CD4-positive, alpha-beta T cell treated with Interleukin-17A for 1 hour (primary cell): ENCODE data around the gene KCNIP1.

Experiments
- DNase-seq: peaks from one replicate; pipeline ENCODE4 v3.0.0-alpha.2; 2020

The KCNIP1 gene

DNA sequence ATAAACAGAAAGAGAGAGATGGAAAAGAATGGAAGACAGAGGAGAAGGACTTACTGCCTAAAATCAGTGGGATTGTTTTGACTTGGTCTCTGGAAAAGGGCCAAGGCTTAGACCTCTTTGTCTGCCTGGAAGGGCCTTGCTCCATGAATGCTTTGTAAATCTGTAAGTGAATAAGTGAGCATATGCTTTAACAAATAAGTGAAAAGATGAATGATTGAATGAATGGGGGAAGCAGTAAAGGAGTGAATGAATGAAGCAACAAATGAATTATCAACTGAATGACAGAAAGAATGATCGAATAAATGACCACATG is 5.5 kb downstream of the KCNIP1 start:
- DNase-seq = no peak

DNA sequence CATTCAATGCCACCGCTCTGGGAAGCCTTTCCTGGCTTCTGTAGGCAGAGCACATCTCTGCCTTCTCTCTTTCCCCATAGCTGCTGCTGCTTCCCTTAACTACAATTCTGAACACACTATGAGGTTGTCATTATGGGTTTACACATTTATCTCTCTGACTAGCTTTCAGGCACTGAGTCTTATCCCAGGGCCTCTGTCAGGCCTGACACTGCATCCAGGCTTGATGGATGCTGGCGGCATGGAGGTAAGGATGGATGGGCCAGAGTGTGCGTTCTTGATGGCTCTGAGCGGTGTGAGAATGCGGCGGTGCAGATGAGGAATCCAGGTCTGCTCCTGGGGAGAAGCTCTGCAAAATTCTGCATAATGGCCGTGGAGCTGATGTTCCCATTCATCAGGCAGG is 6.3 kb downstream of the KCNIP1 start:
- DNase-seq = no peak

DNA sequence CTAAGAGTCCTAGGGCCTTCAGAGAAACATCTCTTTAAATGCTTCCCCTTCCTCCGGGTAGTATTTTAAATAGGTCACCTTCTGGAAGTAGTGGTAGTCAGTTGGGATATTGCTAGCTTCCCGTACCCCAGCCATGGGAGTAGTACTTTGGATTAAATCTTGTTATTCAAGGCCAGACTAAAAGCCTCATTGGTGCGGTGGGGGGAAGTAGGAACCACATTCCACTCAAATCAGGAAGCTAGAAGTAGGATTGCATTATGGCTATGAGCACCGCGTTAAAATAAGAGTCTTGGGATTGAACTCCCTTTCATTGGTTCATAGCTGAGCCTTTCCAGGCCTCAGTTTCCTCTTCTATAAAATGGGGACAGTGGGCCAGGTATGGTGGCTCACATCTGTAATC is 6.7 kb downstream of the KCNIP1 start:
- no peak for DNase-seq

DNA sequence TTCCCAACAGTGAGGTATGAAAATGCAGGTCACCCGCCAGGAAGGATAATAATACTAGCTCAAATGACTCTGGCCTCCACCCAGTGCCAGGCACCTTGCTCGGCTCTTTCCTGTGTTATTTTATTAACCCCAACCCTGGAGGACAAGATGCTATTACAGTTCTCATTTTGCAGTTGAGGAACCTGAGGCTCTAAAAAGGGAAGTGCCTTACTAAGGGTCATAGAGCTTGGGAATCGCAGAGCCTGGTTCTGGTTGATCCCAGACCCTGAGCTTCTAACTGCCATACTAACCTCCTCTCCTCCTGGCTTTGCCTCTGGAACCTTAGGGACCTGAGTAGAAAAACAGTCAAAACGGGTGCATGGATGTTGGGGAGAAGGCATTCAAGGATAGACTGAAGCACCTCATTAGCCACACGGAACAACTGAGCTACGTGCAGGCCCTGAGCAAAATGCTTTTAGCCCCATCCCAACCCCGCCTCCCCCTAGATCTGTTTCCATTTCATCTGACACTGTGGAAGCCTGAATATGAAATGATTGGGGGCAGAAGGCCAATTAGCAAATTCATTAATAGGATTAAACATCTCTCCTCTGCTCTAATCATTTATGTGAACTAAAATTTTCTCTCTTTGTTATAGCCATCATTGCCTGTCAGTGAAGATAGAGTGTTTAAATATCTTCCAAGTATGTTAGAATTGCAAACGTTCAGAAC is 7.9 kb downstream of the KCNIP1 start:
- no peak for DNase-seq

DNA sequence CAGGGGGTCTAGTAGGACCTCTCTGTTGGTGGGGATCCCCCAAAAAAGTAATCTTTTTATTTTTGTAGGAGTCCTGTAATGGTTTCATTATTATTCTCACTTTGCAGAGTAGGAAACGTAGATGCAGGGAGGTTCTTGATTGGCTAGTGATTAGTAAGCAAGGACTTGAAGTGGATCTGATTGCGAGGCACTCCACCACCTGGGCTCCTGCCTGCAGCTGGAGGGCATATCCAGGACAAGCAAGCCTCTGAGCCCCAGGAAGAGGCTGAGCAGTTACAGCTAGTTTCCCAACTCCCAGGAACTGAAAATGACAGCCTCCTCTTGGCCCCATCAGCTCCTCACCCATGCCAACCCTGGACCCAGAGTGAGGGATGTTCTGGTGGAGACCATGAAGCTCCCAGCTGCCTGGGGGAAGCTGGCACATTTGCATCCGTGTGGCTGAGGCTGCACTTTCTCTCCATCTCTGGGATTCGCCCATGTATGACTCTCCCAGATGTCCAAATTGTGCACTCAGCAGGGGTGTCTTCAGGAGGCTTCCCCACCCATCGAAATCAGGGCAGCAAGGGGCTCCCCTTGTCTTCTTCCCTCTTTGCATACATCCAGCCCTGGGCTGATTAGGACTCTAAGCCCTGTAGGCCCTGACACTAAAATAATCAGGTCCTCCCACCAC is 10.2 kb downstream of the KCNIP1 start:
- no peak for DNase-seq

DNA sequence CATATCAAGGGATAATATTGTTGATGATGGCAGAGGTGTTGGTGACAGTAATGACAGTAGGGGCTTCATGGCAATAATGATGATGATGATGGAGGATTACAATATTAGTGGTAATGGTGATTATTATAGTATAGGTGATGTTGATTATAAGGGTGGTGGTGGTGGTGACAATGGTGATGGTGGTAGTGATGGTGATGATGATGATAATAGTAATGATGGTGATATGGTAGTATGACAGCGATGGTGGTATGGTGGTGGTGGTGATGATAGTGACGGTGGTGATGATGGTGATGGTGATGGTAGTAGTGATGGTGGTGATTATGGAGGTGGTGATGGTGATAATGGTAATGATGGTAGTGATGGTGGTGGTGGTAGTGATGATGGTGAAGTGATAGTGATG is 13.6 kb downstream of the KCNIP1 start:
- DNase-seq = no peak

DNA sequence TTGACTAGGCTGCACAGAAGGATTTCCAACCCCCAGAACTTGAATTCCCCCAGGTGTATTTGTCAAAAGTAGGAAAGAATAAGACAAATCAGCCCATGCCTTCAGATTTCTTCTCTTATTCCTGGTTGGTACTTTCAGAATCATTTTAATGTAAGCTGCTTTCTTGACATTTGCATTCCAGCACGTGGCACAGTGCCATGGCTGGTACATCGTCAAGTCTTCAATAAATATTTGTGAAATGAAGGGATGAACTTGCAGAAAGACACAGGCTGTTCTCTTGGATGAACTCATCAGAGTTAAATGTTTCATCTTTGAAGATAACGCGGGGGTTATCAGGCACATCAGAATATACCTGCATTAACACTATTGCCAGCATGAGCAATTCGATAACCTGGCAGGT is 14.5 kb downstream of the KCNIP1 start:
- no peak for DNase-seq

DNA sequence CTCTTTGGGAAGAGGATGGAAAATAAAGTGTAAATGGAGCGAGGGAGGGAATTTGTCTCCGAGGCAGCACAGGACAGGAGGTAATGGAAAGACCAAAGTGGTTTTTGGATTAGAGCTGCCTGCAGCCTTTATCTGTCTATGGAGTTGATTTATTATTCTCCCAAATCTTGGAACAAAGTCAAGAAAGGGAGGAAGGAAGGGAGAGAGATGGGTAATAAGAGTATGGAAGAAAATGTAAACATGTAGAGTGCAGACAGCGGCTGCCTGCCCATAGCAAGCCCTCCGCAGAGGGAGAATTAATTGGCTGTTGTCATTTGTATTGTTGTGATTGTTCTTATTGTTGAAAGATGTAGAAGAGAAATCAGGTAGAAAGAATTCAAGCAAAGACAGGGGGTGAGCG is 15.7 kb downstream of the KCNIP1 start:
- no peak for DNase-seq

DNA sequence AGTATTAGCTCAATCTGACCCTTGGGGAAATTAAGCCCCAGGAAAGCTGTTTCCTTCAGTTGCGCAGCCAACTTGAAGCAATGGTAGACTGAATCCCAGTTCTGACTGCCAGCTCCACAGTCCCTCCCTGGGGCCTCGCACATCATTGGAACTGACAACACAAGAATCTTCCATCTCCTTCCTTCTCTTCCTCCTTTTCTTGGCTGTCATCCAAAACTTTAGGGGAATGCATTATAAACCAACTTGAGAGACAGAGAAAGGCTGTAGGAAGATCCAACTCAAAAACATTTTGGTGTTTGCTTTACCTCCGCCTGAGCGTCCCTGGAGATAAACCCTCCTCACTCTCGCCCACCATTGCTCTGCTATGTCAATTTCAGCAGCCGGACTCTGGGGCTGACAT is 16.6 kb downstream of the KCNIP1 start:
- DNase-seq = no peak

DNA sequence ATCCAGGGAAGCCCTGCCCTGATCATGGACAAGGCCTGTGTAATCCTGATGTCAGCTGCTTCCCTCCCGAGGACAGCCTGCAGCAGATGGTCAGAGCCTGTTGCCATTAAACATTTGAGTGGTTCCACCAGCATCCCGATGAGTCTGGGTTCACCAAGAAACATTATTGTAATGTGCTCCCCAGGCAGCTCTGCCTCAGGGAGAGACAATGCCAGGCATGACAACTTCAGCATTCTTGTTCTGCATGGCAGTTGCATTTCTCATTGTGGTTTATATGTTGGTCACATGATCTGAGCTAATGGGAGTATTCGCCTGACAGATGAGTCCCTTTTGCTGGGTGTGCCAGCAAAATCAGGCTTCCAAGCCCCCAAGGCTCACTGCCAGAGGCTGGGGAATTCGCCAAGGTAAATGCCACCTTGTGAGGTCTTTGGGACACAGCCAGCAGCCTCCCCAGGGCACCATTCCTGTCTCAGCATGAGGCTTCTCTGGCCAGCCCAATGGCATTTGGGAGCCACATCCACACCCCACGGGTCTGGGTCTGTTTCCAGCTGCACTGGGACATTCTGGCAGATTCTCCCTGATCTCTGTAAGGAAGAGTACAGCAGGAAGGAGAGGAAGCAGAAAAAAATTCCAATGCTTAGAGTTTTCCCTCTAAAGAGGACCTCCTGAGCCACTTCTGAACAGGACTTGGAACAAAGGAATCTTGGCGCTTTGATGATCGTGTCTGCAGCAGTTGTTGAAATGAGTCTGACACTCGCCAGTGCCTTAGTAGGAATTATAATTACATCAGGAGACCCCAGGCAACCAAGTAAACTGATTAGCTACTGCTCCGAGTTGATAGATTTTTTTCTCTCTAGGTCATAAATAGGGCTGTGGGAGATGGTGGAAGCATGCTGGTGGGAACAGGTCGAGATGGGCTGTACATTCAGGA is 18.7 kb downstream of the KCNIP1 start:
- DNase-seq = no peak

DNA sequence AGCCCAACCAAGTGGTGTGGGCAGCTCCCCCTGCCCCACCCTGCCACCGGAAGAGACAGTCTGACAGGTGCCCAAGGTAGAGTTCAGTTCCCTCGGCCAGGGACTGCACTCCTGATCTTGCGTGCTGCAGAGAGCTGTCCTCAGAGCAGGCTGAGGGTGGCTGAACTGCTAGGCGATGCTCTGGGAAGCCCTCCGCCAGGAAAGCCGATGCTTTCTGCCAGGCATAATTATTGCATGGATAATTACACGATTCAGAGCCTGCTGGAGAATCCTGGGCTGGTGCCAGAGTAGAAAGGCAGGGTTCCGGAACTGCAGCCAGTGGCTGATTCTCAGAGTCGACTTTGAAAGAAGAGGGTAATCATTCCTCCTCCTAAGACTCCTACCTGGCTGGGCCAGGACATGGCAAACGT is 19.3 kb downstream of the KCNIP1 start:
- DNase-seq = no peak

DNA sequence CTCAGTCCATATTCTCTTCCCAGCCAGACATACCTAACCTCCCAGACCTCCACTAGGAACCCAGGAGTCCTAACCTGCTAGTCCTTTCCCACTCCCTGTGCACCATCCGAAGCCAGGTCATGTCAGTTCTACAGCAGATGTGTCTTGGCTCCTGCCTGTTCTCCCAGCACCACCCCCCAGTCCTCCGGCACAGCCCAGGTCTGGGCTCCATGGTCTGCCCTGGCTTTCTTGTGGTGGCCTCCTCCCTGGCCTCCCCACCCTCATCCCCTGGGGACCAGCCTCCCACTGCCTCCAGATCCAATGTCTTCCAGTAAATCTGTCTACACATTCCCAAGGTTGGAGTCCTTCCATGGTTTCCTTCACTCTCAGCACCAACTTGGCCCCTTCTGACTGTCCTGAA is 20.0 kb downstream of the KCNIP1 start:
- DNase-seq = no peak

DNA sequence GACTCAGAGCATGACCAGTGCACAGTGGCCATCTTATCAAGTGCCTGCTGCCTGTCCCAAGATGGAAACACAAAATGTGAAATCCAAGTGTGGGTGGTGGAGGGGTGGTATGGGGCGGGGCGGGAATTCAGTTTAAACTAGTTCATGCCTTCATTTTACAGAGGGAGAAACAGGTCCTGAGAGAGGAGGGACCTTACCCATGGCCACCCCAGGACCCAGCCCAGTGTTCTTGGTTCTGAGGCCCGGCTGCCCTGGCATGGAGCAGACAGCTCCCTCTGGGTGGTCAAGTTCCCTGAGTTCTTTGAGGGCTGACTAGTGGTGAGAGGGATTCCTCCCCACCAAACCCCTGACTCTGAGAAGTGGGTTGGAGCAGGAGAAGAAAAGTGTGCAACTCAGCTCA is 20.8 kb downstream of the KCNIP1 start:
- DNase-seq = no peak

DNA sequence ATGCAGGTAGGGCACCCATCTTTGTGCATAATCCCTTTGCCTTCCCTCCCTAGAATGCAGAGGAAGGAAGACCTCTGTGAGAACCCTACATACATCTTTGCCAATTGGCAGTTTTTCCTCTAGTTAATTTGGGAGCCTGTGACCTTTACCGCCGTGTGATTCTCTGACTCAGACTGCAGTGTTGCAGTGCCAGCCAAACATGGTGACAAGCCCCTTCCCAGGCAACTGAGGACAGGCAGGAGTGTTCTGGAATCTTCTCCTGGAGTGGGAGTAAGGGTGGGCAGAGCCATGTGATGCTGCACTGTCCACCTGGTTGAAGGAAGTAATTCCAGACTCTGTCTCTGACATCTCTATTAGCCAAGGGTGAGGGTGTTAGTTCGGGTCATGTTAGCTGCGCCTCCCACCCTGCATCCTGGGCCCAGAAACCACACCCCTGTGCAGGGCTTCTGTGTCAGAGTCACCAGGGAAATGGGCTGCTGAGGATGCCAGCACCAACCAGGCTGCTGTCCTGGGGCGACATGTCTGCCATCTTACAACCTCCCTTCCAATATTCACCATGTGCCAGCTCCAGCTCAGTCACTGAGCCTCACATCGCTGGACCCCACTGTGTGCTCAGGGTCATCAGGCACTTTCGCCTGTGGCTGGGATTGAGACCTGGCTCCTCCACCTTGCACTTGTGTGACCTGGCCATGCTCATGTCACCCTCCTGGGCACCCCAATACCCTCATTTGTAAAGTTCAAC is 21.8 kb downstream of the KCNIP1 start:
- no peak for DNase-seq

DNA sequence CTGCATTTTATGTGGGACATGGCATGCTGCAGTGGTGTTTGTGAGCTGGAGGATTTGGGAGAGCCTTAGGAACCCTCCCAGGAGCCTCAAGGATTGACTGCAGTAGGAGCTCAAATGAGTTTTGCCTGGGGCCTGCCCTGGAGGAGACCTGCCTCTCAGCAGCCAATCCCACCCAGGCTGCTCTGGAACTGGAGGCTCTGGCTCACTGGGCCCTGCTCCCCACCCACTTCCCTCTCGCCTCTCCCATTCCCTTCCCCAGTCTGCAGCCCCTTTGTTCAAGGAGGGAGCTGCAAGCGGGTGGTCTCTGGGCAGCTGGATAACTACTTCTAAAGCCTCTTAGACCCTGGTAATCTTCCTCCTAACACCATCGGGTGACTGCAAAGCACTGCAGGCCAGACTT is 24.2 kb downstream of the KCNIP1 start:
- DNase-seq = no peak

DNA sequence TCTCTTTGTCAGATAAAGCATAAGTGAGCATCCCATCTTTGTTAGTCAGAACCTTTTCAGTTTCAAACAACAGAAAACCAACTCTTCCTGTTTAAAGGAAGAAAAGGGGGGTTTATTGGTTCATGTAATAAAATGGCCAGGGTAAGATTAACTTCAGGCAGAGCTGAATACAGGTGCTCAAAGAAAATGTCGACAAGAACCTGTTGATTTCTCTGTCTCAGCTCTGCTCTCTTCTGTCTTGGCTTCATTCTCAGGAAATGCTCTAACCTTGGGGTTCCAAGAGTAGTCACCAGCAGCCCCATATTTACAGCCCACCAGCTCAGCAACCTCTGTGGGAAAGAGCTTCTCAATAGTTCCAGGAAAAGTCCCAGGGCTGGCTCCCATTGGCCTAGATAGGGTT is 25.2 kb downstream of the KCNIP1 start:
- DNase-seq = no peak

DNA sequence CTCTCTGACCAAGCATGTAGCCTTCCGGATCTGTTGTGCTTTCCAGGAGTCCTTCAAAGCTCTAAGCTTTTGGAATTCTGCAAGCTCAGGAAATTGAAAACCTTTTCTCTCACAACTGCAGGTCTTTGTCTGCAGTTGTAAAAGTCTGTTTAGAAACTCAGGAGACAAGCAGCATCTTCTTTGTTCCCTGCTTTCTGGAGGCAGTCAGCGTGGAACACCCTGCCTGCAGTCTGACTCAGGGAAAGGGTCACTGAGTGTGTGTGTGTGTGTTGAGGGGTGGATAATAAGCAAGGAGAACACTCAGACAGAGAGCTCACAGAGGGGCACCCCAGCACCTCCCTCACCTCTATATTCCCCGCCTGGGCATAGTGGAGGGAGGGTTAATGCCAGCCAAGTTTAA is 29.1 kb downstream of the KCNIP1 start:
- DNase-seq = no peak

DNA sequence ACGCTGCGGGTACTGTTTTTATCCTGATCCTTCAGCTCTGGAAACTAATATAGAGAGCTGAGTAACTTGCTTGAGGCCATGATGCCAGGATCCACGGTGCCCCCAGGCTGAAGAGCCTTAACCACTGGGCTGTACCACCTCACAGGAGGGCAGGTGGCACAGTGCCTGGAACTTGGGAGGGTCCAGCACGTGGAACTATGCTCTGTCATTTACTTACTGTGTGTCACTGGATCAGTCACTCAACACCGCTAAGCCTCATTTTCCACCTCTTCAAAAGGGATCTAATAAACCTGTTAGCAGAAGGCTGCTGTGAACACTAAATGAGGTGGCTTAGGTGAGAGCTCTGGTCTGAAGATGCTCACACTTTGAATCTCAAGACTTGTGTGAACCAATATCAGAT is 29.6 kb downstream of the KCNIP1 start:
- DNase-seq = no peak

DNA sequence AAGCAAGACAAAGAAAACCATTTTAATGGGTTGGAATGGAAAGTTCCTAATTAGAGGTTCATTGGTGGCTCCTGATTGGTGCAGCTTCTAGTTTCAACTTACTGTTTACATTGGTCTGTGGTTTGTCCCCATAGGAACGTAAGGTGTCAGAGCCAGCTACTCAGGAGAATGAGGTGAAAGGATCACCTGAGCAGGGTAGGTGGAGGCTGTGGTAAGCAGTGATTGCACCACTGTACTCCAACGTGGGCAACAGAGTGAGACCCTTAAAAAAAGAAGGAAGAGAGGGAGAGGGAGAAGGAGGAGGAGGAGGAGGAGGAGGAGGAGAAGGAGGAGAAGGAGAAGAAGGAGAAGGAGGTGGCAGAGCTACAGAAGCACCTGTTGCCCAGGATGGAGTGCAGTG is 30.4 kb downstream of the KCNIP1 start:
- DNase-seq = no peak

DNA sequence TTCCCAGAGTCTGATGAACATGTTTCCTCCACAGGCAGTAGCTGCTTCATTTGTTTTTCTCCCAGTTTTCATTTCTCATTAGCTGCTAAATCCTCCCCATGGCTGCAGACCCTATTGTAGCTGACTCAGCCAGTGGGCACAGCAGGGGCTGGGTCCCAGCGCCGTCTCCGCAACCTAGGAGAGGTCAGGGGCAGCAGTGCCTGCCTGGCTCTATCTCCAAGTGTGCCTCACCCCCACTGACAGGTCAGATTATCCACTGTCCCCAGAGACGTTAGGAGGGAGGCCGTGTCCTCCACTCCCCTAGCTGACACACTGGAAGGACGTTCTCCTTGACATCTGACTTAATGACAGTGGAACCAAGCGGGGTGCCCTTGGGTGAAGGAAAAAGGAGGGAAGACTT is 31.1 kb downstream of the KCNIP1 start:
- no peak for DNase-seq

DNA sequence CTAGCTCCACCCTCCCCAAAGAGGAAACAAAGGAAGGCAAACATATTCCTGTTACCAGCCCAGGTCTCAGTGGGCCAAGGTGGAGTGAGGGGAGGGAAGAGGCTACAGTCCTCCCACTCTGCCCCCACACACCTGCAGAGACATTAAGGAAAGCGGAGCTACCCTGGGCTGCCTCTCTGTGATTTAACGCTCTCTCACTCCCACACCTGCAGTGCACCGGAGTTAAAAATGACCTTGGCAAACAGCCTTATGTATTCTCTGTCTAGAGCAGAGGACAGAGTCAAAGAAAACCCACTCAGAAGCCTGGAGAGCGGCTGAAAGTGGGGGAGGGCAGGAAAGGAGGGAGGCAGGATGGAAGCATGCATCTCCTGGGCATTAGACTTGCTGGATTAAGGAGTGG is 32.7 kb downstream of the KCNIP1 start:
- no peak for DNase-seq

DNA sequence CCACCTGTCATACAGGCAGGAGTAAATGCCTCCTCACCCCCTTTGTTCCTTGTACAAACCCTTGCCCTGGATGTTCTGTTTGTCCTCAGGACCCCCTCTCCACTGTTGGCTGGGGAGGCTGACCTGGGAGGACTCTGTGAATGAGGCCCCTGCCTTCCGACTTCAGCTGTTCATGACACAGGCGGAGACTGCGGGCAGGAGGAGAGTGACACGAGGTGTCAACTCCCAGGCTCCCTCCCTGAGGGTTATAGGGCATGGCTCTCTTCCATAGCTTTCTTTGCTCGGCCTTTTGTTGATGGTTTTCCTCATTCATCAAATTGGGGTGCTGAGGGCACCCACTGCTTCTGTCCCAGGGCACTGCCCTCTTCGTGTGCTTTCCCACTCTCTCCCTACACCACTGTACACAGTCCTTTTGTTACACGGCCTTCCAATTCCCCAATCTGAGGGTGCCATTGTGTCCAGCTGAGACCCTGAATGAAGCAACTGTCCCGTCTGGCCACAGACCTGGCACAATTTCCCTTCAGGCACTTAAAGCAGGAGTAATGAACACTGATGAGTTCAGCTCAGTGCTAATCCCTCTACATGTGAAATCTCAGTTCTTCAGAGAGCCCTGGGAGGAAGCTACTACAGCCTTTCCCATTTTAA is 33.8 kb downstream of the KCNIP1 start:
- DNase-seq = no peak

DNA sequence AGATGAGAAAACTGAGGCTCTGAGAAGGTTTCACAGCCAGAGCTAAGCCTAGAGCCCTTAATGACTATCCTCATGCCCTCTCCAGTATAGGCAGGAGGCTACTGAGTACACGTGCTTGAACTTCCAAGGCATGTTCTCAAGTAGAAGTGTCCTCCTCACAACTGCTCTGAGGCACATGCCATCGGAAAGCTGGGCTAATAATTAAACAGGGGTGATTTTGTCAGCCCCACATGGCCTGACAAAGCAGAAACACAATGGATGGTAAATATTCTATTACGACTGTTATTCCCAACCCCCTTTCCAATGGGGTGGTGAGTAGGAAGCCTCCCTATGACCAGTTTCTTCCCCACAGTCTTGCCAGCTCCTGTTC is 34.3 kb downstream of the KCNIP1 start:
- DNase-seq = no peak
